ENCODE data around the gene CD96.

Gene CD96

DNA sequence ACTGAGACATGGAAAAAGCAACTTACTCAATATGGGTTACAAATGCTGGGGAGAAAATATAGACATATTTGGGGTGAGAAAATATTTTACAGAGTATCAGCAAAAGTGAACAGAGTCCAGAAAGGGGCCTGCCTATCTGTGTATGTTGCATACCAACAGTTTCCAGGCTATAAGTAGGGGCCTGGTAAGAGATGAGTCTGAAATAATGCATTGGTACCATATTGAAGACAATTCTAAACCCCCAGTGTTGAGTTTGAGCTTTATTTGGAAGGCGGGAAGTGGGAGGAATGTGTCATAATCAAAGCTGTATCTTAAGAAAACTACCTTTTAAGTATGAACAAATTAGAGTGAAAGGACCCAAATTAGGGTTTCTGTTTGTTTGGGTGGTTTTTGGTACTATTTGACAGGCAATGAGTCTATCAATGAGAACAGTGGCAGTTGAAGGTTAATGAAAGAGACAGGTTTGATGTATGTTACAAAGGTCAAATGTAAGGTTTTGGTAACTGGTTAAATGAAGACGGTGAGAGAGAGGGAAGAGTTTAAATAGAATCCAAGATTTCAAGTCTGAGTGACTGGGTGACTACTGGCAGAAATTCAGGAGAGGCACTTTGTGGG, 159.4 kb downstream of the CD96 start:
- H3K4me3 ChIP-seq (ENCODE audit: low read depth, low read length): no peak overlapping the region
- no peaks in the 10 kb centered on the region for H3K27me3 ChIP-seq
- H3K36me3 ChIP-seq: no peaks in the 10 kb centered on the region
- no peak for DNase-seq
- no peaks in the 10 kb centered on the region for H3K4me1 ChIP-seq
- no peaks in the 10 kb centered on the region; the same call in 1 of the 2 replicates for H3K9me3 ChIP-seq
- no peak for TF ChIP-seq CTCF (IDR thresholded peaks at IDR 0.05; ENCODE audit: low read depth, low read length)
